ENCODE results near the gene FAM9A. TPM values are rescaled to one million over a fixed set of nuclear protein-coding genes. Genes with fewer than 3 reads are reported as not detected.

Gene FAM9A
- total RNA-seq, 1 donor from 2014 or later = not detected

- DNase-seq (ENCODE audit: low read depth) (no peak), FAIRE-seq (no peak)
- no peaks in the 10 kb centered on the region for H3K27me3 ChIP-seq (ENCODE audit: control insufficient read depth, insufficient read depth, low read length)
- H3K4me3 ChIP-seq (ENCODE audit: low read depth, low read length) = no peak overlapping the region
- TF ChIP-seq CTCF (IDR thresholded peaks at IDR 0.05; ENCODE audit: insufficient read depth, low read length, severe bottlenecking) = no peak
- no peaks in the 10 kb centered on the region for H3K36me3 ChIP-seq (ENCODE audit: control insufficient read depth, insufficient read depth, low read length)
Measured at GRCh38 chrX:8834392-8834791, 33.2 kb upstream of the FAM9A start.

DNA sequence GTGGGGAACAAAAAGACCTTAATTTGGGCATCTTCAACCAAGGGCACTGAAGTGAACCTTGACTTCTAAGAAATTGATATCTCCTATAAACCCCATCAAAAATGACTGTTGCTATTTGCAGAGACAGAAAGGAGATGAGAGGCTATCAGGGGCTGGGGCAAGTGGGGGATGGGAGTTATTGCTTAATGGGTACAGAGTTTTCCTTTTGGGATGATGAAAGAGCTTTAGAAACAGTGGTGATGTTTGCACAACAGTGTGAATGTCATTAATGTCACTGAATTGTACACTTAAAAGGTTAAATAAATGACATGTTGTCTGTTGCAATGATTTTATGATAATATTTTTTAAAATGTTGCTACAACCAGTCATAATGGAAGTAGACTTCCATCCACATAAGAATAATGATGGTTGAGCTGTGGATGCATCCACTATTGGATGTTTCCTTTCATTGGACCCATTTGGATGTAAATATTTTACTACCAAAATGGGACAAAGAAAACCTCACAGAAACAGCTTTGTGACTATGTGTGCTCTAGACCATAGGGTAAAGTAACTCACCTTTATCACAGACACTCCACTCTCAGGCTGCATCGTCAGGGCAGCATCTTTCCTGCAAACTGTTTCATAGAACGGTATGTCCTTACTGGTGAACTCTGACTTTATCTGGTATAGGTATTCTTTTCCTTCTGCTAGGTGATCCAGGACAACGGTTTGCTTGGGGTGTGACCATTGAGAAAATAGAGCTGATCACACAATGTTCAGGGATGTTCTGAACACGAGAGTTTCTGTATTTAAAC lies 31.6 kb upstream of the FAM9A start:
- FAIRE-seq = no peak

DNA sequence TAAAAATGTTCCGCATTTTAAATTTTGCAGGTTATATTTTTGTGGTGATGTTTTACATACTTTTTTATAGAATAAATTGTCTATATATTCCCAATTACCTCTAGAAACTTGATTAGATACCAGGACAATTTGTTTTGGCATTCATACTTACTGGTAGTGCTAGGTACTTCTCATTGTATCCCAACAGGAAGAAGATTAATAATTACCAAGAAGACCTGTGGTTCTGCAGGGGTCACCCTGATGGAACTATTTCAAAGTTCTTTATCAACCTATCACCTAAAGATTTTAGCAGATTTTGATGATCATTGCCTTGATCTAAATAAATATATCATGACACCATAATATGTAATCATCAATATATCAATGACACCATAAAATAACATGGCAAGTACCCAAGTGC lies 22.5 kb upstream of the FAM9A start:
- DNase-seq (ENCODE audit: low read depth) (no peak), FAIRE-seq (no peak)
- Histone ChIP-seq H3K36me3 (ENCODE audit: control insufficient read depth, insufficient read depth, low read length) (no peaks in the 10 kb centered on the region), H3K27me3 (ENCODE audit: control insufficient read depth, insufficient read depth, low read length) (no peaks in the 10 kb centered on the region), H3K4me3 (ENCODE audit: low read depth, low read length) (no peak overlapping the region)
- no peak for TF ChIP-seq CTCF (IDR thresholded peaks at IDR 0.05; ENCODE audit: insufficient read depth, low read length, severe bottlenecking)

More for the DNA sequence above, 31.6 kb upstream of the FAM9A start:
- no peak overlapping the region for H3K4me3 ChIP-seq (ENCODE audit: low read depth, low read length)
- DNase-seq (ENCODE audit: low read depth) = no peak
- H3K36me3 ChIP-seq (ENCODE audit: control insufficient read depth, insufficient read depth, low read length) = no peaks in the 10 kb centered on the region
- H3K27me3 ChIP-seq (ENCODE audit: control insufficient read depth, insufficient read depth, low read length) = no peaks in the 10 kb centered on the region
- no peak for TF ChIP-seq CTCF (IDR thresholded peaks at IDR 0.05; ENCODE audit: insufficient read depth, low read length, severe bottlenecking)

- no peak for FAIRE-seq
- H3K4me3 ChIP-seq (ENCODE audit: low read depth, low read length) = no peak overlapping the region
- H3K36me3 ChIP-seq (ENCODE audit: control insufficient read depth, insufficient read depth, low read length) = no peaks in the 10 kb centered on the region
- no peak for DNase-seq (ENCODE audit: low read depth)
- no peaks in the 10 kb centered on the region for H3K27me3 ChIP-seq (ENCODE audit: control insufficient read depth, insufficient read depth, low read length)
- TF ChIP-seq CTCF (IDR thresholded peaks at IDR 0.05; ENCODE audit: insufficient read depth, low read length, severe bottlenecking) = no peak
Measured at GRCh38 chrX:8822002-8822401, 20.8 kb upstream of the FAM9A start.

GRCh38 chrX:8820910-8821527 lies 19.8 kb upstream of the FAM9A start:
- Histone ChIP-seq H3K27me3 (ENCODE audit: control insufficient read depth, insufficient read depth, low read length) (no peaks in the 10 kb centered on the region), H3K36me3 (ENCODE audit: control insufficient read depth, insufficient read depth, low read length) (no peaks in the 10 kb centered on the region), H3K4me3 (ENCODE audit: low read depth, low read length) (no peak overlapping the region)
- FAIRE-seq = no peak
- DNase-seq (ENCODE audit: low read depth) = no peak
- TF ChIP-seq CTCF (IDR thresholded peaks at IDR 0.05; ENCODE audit: insufficient read depth, low read length, severe bottlenecking) = no peak

Data from bronchial epithelial cell (primary cell).